Heart right ventricle (tissue), 16 donors: ENCODE data around the gene TMEM200C. TPM values are rescaled to one million over a fixed set of nuclear protein-coding genes. Genes with fewer than 3 reads are reported as not detected.

ENCODE experiments used
- ATAC-seq, 8 donors: fragments of 200-7000 bp; cut with Tn5 transposase; one replicate each; pipeline ENCODE4 v1.9.1; 2020; ENCODE audit warnings: mild to moderate bottlenecking in 8 of 8, moderate library complexity in 8 of 8, moderate number of reproducible peaks in 1 of 8
- DNase-seq, 2 donors: peaks; one replicate each; pipeline ENCODE4 v3.0.0-alpha.2; 2020
- H3K27ac ChIP-seq, 10 donors: fragments of 200-600 bp; sonication (generic) in 2 of 10; one replicate each; pipeline versions ENCODE4 v1.5.0 to v1.8.0; 2020 to 2022; ENCODE audit warnings: mild to moderate bottlenecking in 3 of 10
- H3K27me3 ChIP-seq, 7 donors: fragments of 200-600 bp; one replicate each; pipeline ENCODE4 v1.8.0; 2021 to 2022; ENCODE audit warnings: mild to moderate bottlenecking in 2 of 7
- H3K36me3 ChIP-seq, 9 donors: fragments of 200-600 bp; sonication (generic) in 1 of 9; one replicate each; pipeline versions ENCODE4 v1.5.0 to v1.8.0; 2020 to 2022; ENCODE audit warnings: mild to moderate bottlenecking in 2 of 9
- H3K4me1 ChIP-seq, 9 donors: fragments of 200-600 bp; sonication (generic) in 1 of 9; one replicate each; pipeline versions ENCODE4 v1.5.0 to v1.8.0; 2020 to 2022; ENCODE audit warnings: mild to moderate bottlenecking in 4 of 9
- H3K4me3 ChIP-seq, 10 donors: fragments of 200-600 bp; sonication (generic) in 2 of 10; one replicate each; pipeline versions ENCODE4 v1.5.0 to v1.8.0; 2020 to 2022; ENCODE audit warnings: mild to moderate bottlenecking in 7 of 10, moderate library complexity in 2 of 10
- H3K9me3 ChIP-seq, 11 donors: fragments of 200-600 bp in 10 of 11; sonication (generic) in 2 of 11; one replicate each; pipeline versions ENCODE4 v1.5.0 to v1.8.0; 2013 to 2022; ENCODE audit warnings: mild to moderate bottlenecking in 2 of 11, control low read depth in 1 of 11, moderate library complexity in 1 of 11
- CTCF ChIP-seq, 9 donors: fragments of 200-600 bp; sonication (generic) in 2 of 9; IDR thresholded peaks; one replicate each; pipeline versions ENCODE4 v1.5.0 to v1.8.0; 2021 to 2022; ENCODE audit warnings: antibody characterized with exemption in 9 of 9, mild to moderate bottlenecking in 5 of 9, moderate library complexity in 1 of 9
- WGBS, 2 donors: extraction: QIAGEN DNeasy Blood & Tissue Kit; methylation state at CpG; one replicate each; pipeline ENCODE4 v1.1.7; 2013; ENCODE audit warnings: inconsistent platforms in 1 of 2; 5-methylcytosine and 5-hydroxymethylcytosine counted together
- intact Hi-C, 10 donors: fragments of 100-400 bp; cut with DNase I; formaldehyde crosslinking; loops; one replicate each; pipeline versions ENCODE4 v1.11.1 to v1.14.2; 2022
- microRNA-seq, 2 donors: library from miRNA; unstranded; fragments of <30 nt; microRNA quantifications; one replicate each; pipeline ENCODE4 v1.2.0, GENCODE V29; 2021
- polyA plus RNA-seq, 2 donors: library from polyadenylated mRNA; stranded (reverse); fragments of 200-250 nt; gene quantifications; one replicate each; pipeline ENCODE4 v1.2.3, GENCODE V29; 2013
- total RNA-seq, 10 donors: library from RNA; stranded (reverse); fragmentation: NEBNext Ultra II Directional in 3 of 10; extraction: Animal tissue kit (Norgen Biotek cat#: 25700) in 3 of 10; gene quantifications; one replicate each; pipeline versions ENCODE4 v1.2.1 to v1.2.4, GENCODE V29; 2021 to 2023
- donor health status: Arrhythmogenic right ventricular cardiomyopathy.
- donor health status: ischemic (EF 13 %, LVEDD 7.1; RV severe dilation, severe dysfunction).
- donor health status: healthy with polysubstance abuse.
- donor health status: DM: no; HTN: yes; CAD: no.
- donor health status: DM: no; HTN: no; CAD: no.
- donor health status: ischemic (EF 25% LVEDD 6.9; RV normal size, moderate dysfunction).
- donor health status: ischemic (EF 25% LVEDD 5.7; RV mildly dilated, moderate dysfunction).
- donor health status: healthy.
- donor health status: DM: yes; HTN: yes; CAD: no.
- donor health status: Ischemic cardiomyopathy.
- donor health status: ischemic (EF 35%, LVEDD 5.7; RV mildly dilated, moderate dysfunction).
- donor health status: nonischemic (EF 11% LVEDD 7.7; RV severe dilation, severe dysfunction).
- donor health status: DM: yes; HTN: yes; CAD: no.
- donor health status: PGD.
- donor health status: ischemic (EF 29% LVEDD 5.4; RV normal size, mild dysfunction).
- donor health status: nonischemic (EF 23%, LVEDD 6.1; RV moderate dilation, normal function).

Gene TMEM200C
- total and polyA plus RNA-seq, 12 donors = 0.04 to 1.7 (median 0.33) TPM

GRCh38 chr18:5840025-5840424 is 55.3 kb downstream of the TMEM200C start:
- ATAC-seq = no peak
- WGBS, 2 donors = 78 to 79% methylated on average over 2 of the region's 2 CpGs
- Histone ChIP-seq H3K27me3 (peaks cover 0 to 17% (median 7%) of the 10 kb centered on the region in 7 donors), H3K36me3 (no peaks in the 10 kb centered on the region), H3K9me3 (peaks cover 0 to under 1% (median 0%) of the 10 kb centered on the region in 11 donors), H3K27ac (no peak overlapping the region), H3K4me1 (no peaks in the 10 kb centered on the region), H3K4me3 (no peak overlapping the region)
- intact Hi-C loops = loop anchor here in 5 of 10 donors (2.0 to 10.0 kb wide), 3 partner anchors 238 to 245 kb away; no protein-coding TSS in a partner anchor
- no peak for DNase-seq
- TF ChIP-seq CTCF (IDR thresholded peaks at IDR 0.05) = no peak

- H3K4me3 ChIP-seq = no peak overlapping the region
- no peak for ATAC-seq
- 89 to 92% methylated on average over 8 of the region's 8 CpGs for WGBS, 2 donors
- peaks cover 0 to 17% (median 7%) of the 10 kb centered on the region in 7 donors for H3K27me3 ChIP-seq
- no peaks in the 10 kb centered on the region for H3K4me1 ChIP-seq
- H3K27ac ChIP-seq = no peak overlapping the region
- no peak for TF ChIP-seq CTCF (IDR thresholded peaks at IDR 0.05)
- DNase-seq = no peak
- H3K36me3 ChIP-seq = no peaks in the 10 kb centered on the region
- no peaks in the 10 kb centered on the region for H3K9me3 ChIP-seq
- intact Hi-C loops = loop anchor here in 2 of 10 donors (10.0 kb wide), 2 partner anchors 234 to 764 kb away; no protein-coding TSS in a partner anchor
Measured at GRCh38 chr18:5839102-5839501, 56.2 kb downstream of the TMEM200C start.

Small RNAs within 50 kb of the gene (microRNA-seq; reads per million reads assigned to microRNA genes)
- gene MIR3976 = 0 reads per million in 2 donors
